ENCODE results near the gene TNNC2.

DNA sequence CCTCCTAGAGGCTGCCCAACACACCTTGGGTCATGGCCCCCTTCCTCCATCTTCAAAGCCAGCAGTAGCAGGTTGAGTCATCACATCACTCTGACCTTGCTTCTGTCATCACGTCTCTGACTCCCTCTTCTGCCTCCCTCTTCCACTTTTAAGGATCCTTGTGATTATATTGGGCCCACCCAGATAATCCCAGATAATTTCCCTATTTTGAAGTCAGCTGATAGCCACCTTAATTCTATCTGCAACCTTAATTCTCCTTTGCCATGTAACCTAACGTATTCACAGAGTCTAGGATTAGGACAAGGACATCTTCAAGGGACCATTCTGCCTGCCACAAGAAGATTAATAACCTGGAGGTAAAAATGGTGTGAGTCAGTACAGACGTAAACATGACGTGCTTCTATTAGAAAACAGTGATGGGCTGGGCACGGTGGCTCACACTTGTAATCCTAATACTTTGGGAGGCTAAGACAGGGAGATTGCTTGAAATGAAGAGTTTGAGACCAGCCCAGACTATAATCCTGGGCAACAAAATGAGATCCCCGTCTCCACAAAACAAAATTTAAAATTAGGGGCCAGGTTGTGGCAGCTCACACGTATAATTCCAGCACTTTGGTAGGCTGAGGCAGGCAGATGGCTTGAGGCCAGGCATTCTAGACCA lies 33.6 kb upstream of the TNNC2 start:
- TF ChIP-seq EZH2 (IDR thresholded peaks at IDR 0.05; ENCODE audit: borderline replicate concordance, insufficient read depth, low read depth, low read length, poor library complexity, severe bottlenecking) = no peak
- TF ChIP-seq, protein P1, sequence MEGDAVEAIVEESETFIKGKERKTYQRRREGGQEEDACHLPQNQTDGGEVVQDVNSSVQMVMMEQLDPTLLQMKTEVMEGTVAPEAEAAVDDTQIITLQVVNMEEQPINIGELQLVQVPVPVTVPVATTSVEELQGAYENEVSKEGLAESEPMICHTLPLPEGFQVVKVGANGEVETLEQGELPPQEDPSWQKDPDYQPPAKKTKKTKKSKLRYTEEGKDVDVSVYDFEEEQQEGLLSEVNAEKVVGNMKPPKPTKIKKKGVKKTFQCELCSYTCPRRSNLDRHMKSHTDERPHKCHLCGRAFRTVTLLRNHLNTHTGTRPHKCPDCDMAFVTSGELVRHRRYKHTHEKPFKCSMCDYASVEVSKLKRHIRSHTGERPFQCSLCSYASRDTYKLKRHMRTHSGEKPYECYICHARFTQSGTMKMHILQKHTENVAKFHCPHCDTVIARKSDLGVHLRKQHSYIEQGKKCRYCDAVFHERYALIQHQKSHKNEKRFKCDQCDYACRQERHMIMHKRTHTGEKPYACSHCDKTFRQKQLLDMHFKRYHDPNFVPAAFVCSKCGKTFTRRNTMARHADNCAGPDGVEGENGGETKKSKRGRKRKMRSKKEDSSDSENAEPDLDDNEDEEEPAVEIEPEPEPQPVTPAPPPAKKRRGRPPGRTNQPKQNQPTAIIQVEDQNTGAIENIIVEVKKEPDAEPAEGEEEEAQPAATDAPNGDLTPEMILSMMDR (IDR thresholded peaks at IDR 0.05) = no peak

Data from B cell (primary cell).